ENCODE measurements around the gene SPRR2E.
A peak's percentile ranks its signal among the peaks of the same experiment; 100 is the strongest.
"Not testable (repeated sequence)": the region's sequence is repeated elsewhere in the genome, so short reads cannot be mapped to it uniquely, and the experiment has no call there.

SPRR2E gene

GRCh38 chr1:153058154-153058553, 36.2 kb downstream of the SPRR2E start:
- TF ChIP-seq CTCF (conservative IDR thresholded peaks at IDR 0.05) (peak; percentile 39), ZFX (IDR thresholded peaks at IDR 0.05) (no peak)
- H3K27ac ChIP-seq: no peak overlapping the region

- TF ChIP-seq CTCF (conservative IDR thresholded peaks at IDR 0.05): no peak
Observed at GRCh38 chr1:153057375-153057774, 37.0 kb downstream of the SPRR2E start, which contains the start of gene SPRR2A. Gene SPRR2A (minus strand): TSS chr1:153057512. CDS start chr1:153056735, 777 bp downstream.

GRCh38 chr1:153056111-153056510, 38.2 kb downstream of the SPRR2E start:
- not testable (repeated sequence) for H3K27ac ChIP-seq

More at GRCh38 chr1:153057375-153057774, 37.0 kb downstream of the SPRR2E start, which contains the start of gene SPRR2A:
- no peak within 1 kb of the TSS for H3K27ac ChIP-seq

- TF ChIP-seq CTCF (conservative IDR thresholded peaks at IDR 0.05) (no peak), ZFX (IDR thresholded peaks at IDR 0.05) (no peak)
- H3K27ac ChIP-seq: no peak overlapping the region
Observed at GRCh38 chr1:153049211-153049610, 45.1 kb downstream of the SPRR2E start.

All from C4-2B (cell line).